HepG2 (cell line): Measurements from ENCODE around the gene PIKFYVE. TPM values are rescaled to one million over a fixed set of nuclear protein-coding genes. Genes with fewer than 3 reads are reported as not detected.

Experiments used
- BRD4 ChIP-seq: sonication (generic); formaldehyde crosslinking; IDR thresholded peaks from 2 replicates; pipeline ENCODE4 v1.4.0; 2020; ENCODE audit warnings: missing genetic modification reagents
- CENPX ChIP-seq: sonication (generic); formaldehyde crosslinking; IDR thresholded peaks from 2 replicates; pipeline ENCODE4 v1.9.0; 2021; ENCODE audit warnings: mild to moderate bottlenecking, missing genetic modification reagents, moderate library complexity
- CREM ChIP-seq, 2 experiments: sonication (generic) in 1 of 2; formaldehyde crosslinking in 1 of 2; IDR thresholded peaks; 2 replicates each; pipeline versions ENCODE4 v1.4.0 to v1.6.1; 2016 to 2020; ENCODE audit warnings: antibody characterized with exemption in 1 of 2, mild to moderate bottlenecking in 1 of 2, missing genetic modification reagents in 1 of 2
- HNRNPLL ChIP-seq: fragments of 200-400 bp; formaldehyde crosslinking; IDR thresholded peaks from 2 replicates; pipeline ENCODE4 v1.6.1; 2017; ENCODE audit warnings: mild to moderate bottlenecking, low read depth, low read length; ENCODE audit not compliant: poor library complexity, severe bottlenecking
- ISL2 ChIP-seq: sonication (generic); formaldehyde crosslinking; IDR thresholded peaks from 2 replicates; pipeline ENCODE4 v1.5.0; 2020; ENCODE audit warnings: missing genetic modification reagents
- KAT8 ChIP-seq: IDR thresholded peaks from 2 replicates; pipeline ENCODE4 v1.6.1; 2016; ENCODE audit warnings: missing genetic modification reagents, missing compliant biosample characterization
- MAFF ChIP-seq: IDR thresholded peaks from 2 replicates; pipeline ENCODE4 v1.6.1; 2011; ENCODE audit warnings: low read depth, low read length, improper control_type of control experiment
- NFYC ChIP-seq: IDR thresholded peaks from 2 replicates; pipeline ENCODE4 v1.6.1; 2016; ENCODE audit warnings: missing genetic modification reagents, missing compliant biosample characterization
- PITX1 ChIP-seq: sonication (generic); formaldehyde crosslinking; IDR thresholded peaks from 2 replicates; pipeline ENCODE4 v1.5.1; 2020; ENCODE audit warnings: mild to moderate bottlenecking, missing genetic modification reagents
- REPIN1 ChIP-seq: sonication (generic); formaldehyde crosslinking; IDR thresholded peaks from 2 replicates; pipeline ENCODE4 v1.8.0; 2022; ENCODE audit warnings: missing genetic modification reagents, low read depth, mild to moderate bottlenecking, borderline replicate concordance
- SALL2 ChIP-seq: sonication (generic); formaldehyde crosslinking; IDR thresholded peaks from 2 replicates; pipeline ENCODE4 v1.8.1; 2023; ENCODE audit warnings: mild to moderate bottlenecking, missing genetic modification reagents, inconsistent platforms
- SCMH1 ChIP-seq: sonication (generic); formaldehyde crosslinking; IDR thresholded peaks from 2 replicates; pipeline ENCODE4 v1.9.0; 2021; ENCODE audit warnings: missing genetic modification reagents, mild to moderate bottlenecking, borderline replicate concordance
- SP4 ChIP-seq: sonication (generic); formaldehyde crosslinking; IDR thresholded peaks from 2 replicates; pipeline ENCODE4 v1.8.1; 2023; ENCODE audit warnings: mild to moderate bottlenecking, missing genetic modification reagents
- TRAFD1 ChIP-seq: sonication (generic); formaldehyde crosslinking; IDR thresholded peaks from 2 replicates; pipeline ENCODE4 v1.5.1; 2020; ENCODE audit warnings: missing genetic modification reagents, mild to moderate bottlenecking, borderline replicate concordance
- ZBTB1 ChIP-seq: sonication (generic); formaldehyde crosslinking; IDR thresholded peaks from 2 replicates; pipeline ENCODE4 v1.4.0; 2020; ENCODE audit warnings: missing genetic modification reagents, borderline replicate concordance
- ZMAT3 ChIP-seq: sonication (generic); formaldehyde crosslinking; conservative IDR thresholded peaks from 2 replicates; pipeline ENCODE4 v1.7.0; 2021; ENCODE audit warnings: missing genetic modification reagents
- ZMYM3 ChIP-seq: sonication (generic); formaldehyde crosslinking; IDR thresholded peaks from 2 replicates; pipeline ENCODE4 v1.5.1; 2020; ENCODE audit warnings: mild to moderate bottlenecking, missing genetic modification reagents
- ZNF232 ChIP-seq: sonication (generic); formaldehyde crosslinking; IDR thresholded peaks from 2 replicates; pipeline ENCODE4 v1.4.0; 2020; ENCODE audit warnings: missing genetic modification reagents, borderline replicate concordance
- ZNF367 ChIP-seq: sonication (generic); formaldehyde crosslinking; IDR thresholded peaks from 2 replicates; pipeline ENCODE4 v1.4.0; 2020; ENCODE audit warnings: missing genetic modification reagents, borderline replicate concordance
- ZNF383 ChIP-seq: sonication (generic); formaldehyde crosslinking; IDR thresholded peaks from 2 replicates; pipeline ENCODE4 v1.4.0; 2020; ENCODE audit warnings: missing genetic modification reagents, mild to moderate bottlenecking, borderline replicate concordance
- ZNF644 ChIP-seq: IDR thresholded peaks from 2 replicates; pipeline ENCODE4 v1.6.1; 2016; ENCODE audit warnings: low read depth
- ZNF660 ChIP-seq: sonication (generic); formaldehyde crosslinking; IDR thresholded peaks from 2 replicates; pipeline ENCODE4 v1.5.1; 2020; ENCODE audit warnings: mild to moderate bottlenecking, low read depth, missing genetic modification reagents, borderline replicate concordance
- ZNF713 ChIP-seq: sonication (generic); formaldehyde crosslinking; IDR thresholded peaks from 2 replicates; pipeline ENCODE4 v1.4.0; 2020; ENCODE audit warnings: mild to moderate bottlenecking, missing genetic modification reagents
- polyA plus RNA-seq, 8 experiments: library from polyadenylated mRNA; depleted of rRNA in 3 of 8; stranded (reverse) in 7 of 8; unstranded in 1 of 8; fragments of >200 nt; fragmentation: Illumina TruSeq in 4 of 8; extraction: Trizol in 4 of 8; gene quantifications; 2 replicates each; pipeline versions ENCODE4 v1.2.1 to v1.2.3, GENCODE V29; 2011 to 2016; ENCODE audit warnings: low read depth in 4 of 8, missing spikeins in 1 of 8, mixed read lengths in 1 of 8; ENCODE audit not compliant: insufficient read depth in 1 of 8
- total RNA-seq, 5 experiments: library from RNA; depleted of rRNA; stranded (reverse); fragments of >200 nt; fragmentation: Illumina TruSeq; extraction: Trizol; gene quantifications; 2 replicates each; pipeline ENCODE4 v1.2.3, GENCODE V29; 2016; ENCODE audit warnings: low read depth in 1 of 5
- TF ChIP-seq, protein P1 (sequence below): IDR thresholded peaks from 2 replicates; pipeline ENCODE4 v1.6.1; 2016; ENCODE audit warnings: mild to moderate bottlenecking, missing biosample characterization, missing genetic modification reagents
- TF ChIP-seq, protein P2 (sequence below): fragments of 450-650 bp; IDR thresholded peaks from 2 replicates; pipeline ENCODE4 v1.6.1; 2017

Gene PIKFYVE
- total and polyA plus RNA-seq, 2 of the 13 experiments (the other 11 are each of a cell fraction or from before 2014, with no cell fraction given), result 20.2 to 21.7 TPM

- TF ChIP-seq, protein P1, sequence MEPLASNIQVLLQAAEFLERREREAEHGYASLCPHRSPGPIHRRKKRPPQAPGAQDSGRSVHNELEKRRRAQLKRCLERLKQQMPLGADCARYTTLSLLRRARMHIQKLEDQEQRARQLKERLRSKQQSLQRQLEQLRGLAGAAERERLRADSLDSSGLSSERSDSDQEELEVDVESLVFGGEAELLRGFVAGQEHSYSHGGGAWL (CRISPR knock-in tag), result peak; percentile 77
- TF ChIP-seq ISL2 (CRISPR knock-in tag) (no peak; the same call in 1 of the 2 replicates), ZNF644 (CRISPR knock-in tag) (peak; percentile 78; the same call in 1 of the 2 replicates), HNRNPLL (peak; percentile 82), MAFF (peak; percentile 55; the same call in 1 of the 2 replicates), BRD4 (peak; percentile 83), SALL2 (CRISPR knock-in tag) (peak; percentile 91), ZNF383 (CRISPR knock-in tag) (peak; percentile 14; the same call in 1 of the 2 replicates), NFYC (CRISPR knock-in tag) (peak; percentile 73), REPIN1 (CRISPR knock-in tag) (peak; percentile 84; the same call in 1 of the 2 replicates), ZNF232 (CRISPR knock-in tag) (no peak), TRAFD1 (CRISPR knock-in tag) (peak; percentile 98; the same call in 1 of the 2 replicates), ZNF367 (peak; percentile 80), SP4 (CRISPR knock-in tag) (peak; percentile 97), ZMYM3 (CRISPR knock-in tag) (peak; percentile 94), ZMAT3 (peak; percentile 96), ZNF660 (CRISPR knock-in tag) (no peak), SCMH1 (CRISPR knock-in tag) (no peak), KAT8 (peak; percentile 96), PITX1 (CRISPR knock-in tag) (peak; percentile 94), CREM (IDR thresholded peaks at IDR 0.05) (peak; percentile 88), CREM (CRISPR knock-in tag; IDR thresholded peaks at IDR 0.05) (no peak), CENPX (CRISPR knock-in tag) (no peak), ZBTB1 (CRISPR knock-in tag) (peak; percentile 96), ZNF713 (CRISPR knock-in tag) (no peak)
- TF ChIP-seq, protein P2, sequence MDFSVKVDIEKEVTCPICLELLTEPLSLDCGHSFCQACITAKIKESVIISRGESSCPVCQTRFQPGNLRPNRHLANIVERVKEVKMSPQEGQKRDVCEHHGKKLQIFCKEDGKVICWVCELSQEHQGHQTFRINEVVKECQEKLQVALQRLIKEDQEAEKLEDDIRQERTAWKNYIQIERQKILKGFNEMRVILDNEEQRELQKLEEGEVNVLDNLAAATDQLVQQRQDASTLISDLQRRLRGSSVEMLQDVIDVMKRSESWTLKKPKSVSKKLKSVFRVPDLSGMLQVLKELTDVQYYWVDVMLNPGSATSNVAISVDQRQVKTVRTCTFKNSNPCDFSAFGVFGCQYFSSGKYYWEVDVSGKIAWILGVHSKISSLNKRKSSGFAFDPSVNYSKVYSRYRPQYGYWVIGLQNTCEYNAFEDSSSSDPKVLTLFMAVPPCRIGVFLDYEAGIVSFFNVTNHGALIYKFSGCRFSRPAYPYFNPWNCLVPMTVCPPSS, result no peak
These were observed at the start of gene PIKFYVE (continued) for GRCh38 chr2:208265801-208266552.
